ENCODE measurements around the gene MUC2.
A peak's percentile ranks its signal among the peaks of the same experiment; 100 is the strongest.

Gene MUC2

GRCh38 chr11:1074244-1075221 lies at the start of gene MUC2:
Gene MUC2, plus strand, starts transcription at chr11:1074874.
- intact Hi-C loops (cut with DNase I) = no loop called here
- peak in 6 of 10 donors; percentile 5 to 84 (median 44) for DNase-seq

- intact Hi-C loops (cut with DNase I) = no loop called here
- no peak for DNase-seq
Measured at GRCh38 chr11:1025410-1026162, 49.1 kb upstream of the MUC2 start.

GRCh38 chr11:1026163-1026450 lies 48.6 kb upstream of the MUC2 start:
- intact Hi-C loops (cut with DNase I) = no loop called here
- DNase-seq = no peak

- no peak for DNase-seq
- intact Hi-C loops (cut with DNase I) = no loop called here
Measured at GRCh38 chr11:1026641-1027482, 47.8 kb upstream of the MUC2 start.

- DNase-seq = no peak
- intact Hi-C loops (cut with DNase I) = no loop called here
Measured at GRCh38 chr11:1027483-1028290, 47.0 kb upstream of the MUC2 start.

GRCh38 chr11:1028291-1028540 lies 46.5 kb upstream of the MUC2 start:
- DNase-seq = no peak
- intact Hi-C loops (cut with DNase I) = no loop called here

GRCh38 chr11:1028616-1029015 lies 46.1 kb upstream of the MUC2 start:
- DNase-seq = no peak
- intact Hi-C loops (cut with DNase I) = no loop called here

GRCh38 chr11:1029051-1029450 lies 45.6 kb upstream of the MUC2 start:
- intact Hi-C loops (cut with DNase I) = no loop called here
- no peak for DNase-seq

GRCh38 chr11:1029654-1030053 lies 45.0 kb upstream of the MUC2 start:
- intact Hi-C loops (cut with DNase I) = no loop called here

GRCh38 chr11:1030086-1030485 lies 44.6 kb upstream of the MUC2 start:
- DNase-seq = no peak
- intact Hi-C loops (cut with DNase I) = no loop called here

More at GRCh38 chr11:1029654-1030053, 45.0 kb upstream of the MUC2 start:
- DNase-seq = no peak

- intact Hi-C loops (cut with DNase I) = no loop called here
- DNase-seq = no peak
Measured at GRCh38 chr11:1030556-1030955, 44.1 kb upstream of the MUC2 start.

- intact Hi-C loops (cut with DNase I) = no loop called here
- DNase-seq = no peak
Measured at GRCh38 chr11:1031121-1031899, 43.4 kb upstream of the MUC2 start.

GRCh38 chr11:1032310-1032891 lies 42.3 kb upstream of the MUC2 start:
- DNase-seq = no peak
- intact Hi-C loops (cut with DNase I) = no loop called here

GRCh38 chr11:1033016-1033798 lies 41.5 kb upstream of the MUC2 start:
- intact Hi-C loops (cut with DNase I) = no loop called here
- DNase-seq = no peak

GRCh38 chr11:1034001-1034400 lies 40.7 kb upstream of the MUC2 start:
- intact Hi-C loops (cut with DNase I) = no loop called here
- DNase-seq = no peak

GRCh38 chr11:1034456-1035295 lies 40.0 kb upstream of the MUC2 start:
- no peak for DNase-seq
- intact Hi-C loops (cut with DNase I) = no loop called here

- intact Hi-C loops (cut with DNase I) = no loop called here
- DNase-seq = no peak
Measured at GRCh38 chr11:1035577-1036283, 38.9 kb upstream of the MUC2 start.

Data from posterior cingulate gyrus (tissue), 11 donors.